ENCODE data around the gene CST9L.
A peak's percentile ranks its signal among the peaks of the same experiment; 100 is the strongest.

CST9L gene, protein sequence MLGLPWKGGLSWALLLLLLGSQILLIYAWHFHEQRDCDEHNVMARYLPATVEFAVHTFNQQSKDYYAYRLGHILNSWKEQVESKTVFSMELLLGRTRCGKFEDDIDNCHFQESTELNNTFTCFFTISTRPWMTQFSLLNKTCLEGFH

GRCh38 chr20:23568320-23568970 is at the start of gene CST9L:
CST9L (minus strand) TSS chr20:23568484; CDS start chr20:23568450, 34 bp downstream.
- Mint-ChIP-seq H3K4me3 (no peak within 1 kb of the TSS), H3K27ac (no peak within 1 kb of the TSS), H3K9me3 (peaks cover 2% of the 10 kb centered on the region), H3K27me3 (ENCODE audit: low read depth) (no peaks in the 10 kb centered on the region), H3K36me3 (ENCODE audit: low read depth) (no peaks in the 10 kb centered on the region), H3K4me1 (no peaks in the 10 kb centered on the region)
- no peak for TF ChIP-seq CTCF (IDR thresholded peaks at IDR 0.05; ENCODE audit: unreplicated experiment in 3 of 3)

- TF ChIP-seq CTCF (IDR thresholded peaks at IDR 0.05; ENCODE audit: unreplicated experiment in 3 of 3), result no peak
- H3K36me3 Mint-ChIP-seq (ENCODE audit: low read depth), result no peaks in the 10 kb centered on the region
- H3K9me3 Mint-ChIP-seq, result peaks cover 5% of the 10 kb centered on the region
- H3K4me3 Mint-ChIP-seq, result no peak overlapping the region
- peaks cover 14% of the 10 kb centered on the region for H3K4me1 Mint-ChIP-seq
- peak overlapping the region in 1 of 3 experiments; percentile 81 for H3K27ac Mint-ChIP-seq
- peaks cover 5% of the 10 kb centered on the region for H3K27me3 Mint-ChIP-seq (ENCODE audit: low read depth)
These were observed 45.9 kb upstream of the CST9L start for GRCh38 chr20:23614163-23614562.

- Mint-ChIP-seq H3K27me3 (ENCODE audit: low read depth) (peaks cover 5% of the 10 kb centered on the region), H3K9me3 (peaks cover 5% of the 10 kb centered on the region), H3K4me1 (peaks cover 14% of the 10 kb centered on the region), H3K36me3 (ENCODE audit: low read depth) (no peaks in the 10 kb centered on the region), H3K4me3 (no peak overlapping the region), H3K27ac (peak overlapping the region in 2 of 3 experiments; percentile 77 to 81)
- TF ChIP-seq CTCF (IDR thresholded peaks at IDR 0.05; ENCODE audit: unreplicated experiment in 3 of 3), result no peak
These were observed 45.4 kb upstream of the CST9L start for GRCh38 chr20:23613676-23614075.

DNA sequence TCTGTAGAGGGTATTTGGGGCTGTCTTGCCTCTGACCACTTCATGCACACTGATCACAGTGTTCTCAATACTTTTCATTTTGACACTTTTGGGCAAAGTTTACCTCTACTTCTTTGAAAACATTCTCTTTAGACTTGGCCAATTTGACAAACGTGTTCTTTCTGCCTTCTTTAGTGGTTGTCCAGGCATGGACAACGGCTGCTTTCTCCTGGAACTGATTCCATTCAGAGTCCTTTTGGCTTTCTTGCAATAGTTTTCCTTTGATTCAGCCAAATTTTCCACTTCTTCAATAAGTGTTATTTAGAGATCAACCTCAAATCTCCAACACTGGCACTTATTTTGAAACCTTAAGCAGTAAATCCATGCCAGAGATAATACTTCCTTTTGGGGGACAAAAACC is 44.1 kb upstream of the CST9L start:
- Mint-ChIP-seq H3K4me1 (peaks cover 14% of the 10 kb centered on the region), H3K9me3 (peaks cover 5% of the 10 kb centered on the region), H3K36me3 (ENCODE audit: low read depth) (no peaks in the 10 kb centered on the region), H3K27me3 (ENCODE audit: low read depth) (peaks cover 1% of the 10 kb centered on the region), H3K4me3 (no peak overlapping the region), H3K27ac (peak overlapping the region in 1 of 3 experiments; percentile 42)
- no peak for TF ChIP-seq CTCF (IDR thresholded peaks at IDR 0.05; ENCODE audit: unreplicated experiment in 3 of 3)

GRCh38 chr20:23609486-23610109 is 41.3 kb upstream of the CST9L start:
- no peak overlapping the region for H3K4me3 Mint-ChIP-seq
- TF ChIP-seq CTCF (IDR thresholded peaks at IDR 0.05; ENCODE audit: unreplicated experiment in 3 of 3), result no peak
- H3K36me3 Mint-ChIP-seq (ENCODE audit: low read depth), result no peaks in the 10 kb centered on the region
- peaks cover 10% of the 10 kb centered on the region for H3K27me3 Mint-ChIP-seq (ENCODE audit: low read depth)
- H3K27ac Mint-ChIP-seq, result peak overlapping the region in 1 of 3 experiments; percentile 62
- H3K4me1 Mint-ChIP-seq, result peaks cover 14% of the 10 kb centered on the region
- no peaks in the 10 kb centered on the region for H3K9me3 Mint-ChIP-seq
